H1 (cell line): ENCODE data around the gene GARNL3.

ENCODE experiments used
- CBX8 ChIP-seq: fragments of 300-800, 300-1000 bp; sonication (generic); IDR thresholded peaks from 2 replicates; pipeline ENCODE4 v1.7.1; 2016; ENCODE audit warnings: low read depth, low read length, borderline replicate concordance
- CEBPB ChIP-seq: IDR thresholded peaks from 2 replicates; pipeline ENCODE4 v1.6.1; 2012; ENCODE audit warnings: low read depth, low read length
- CTCF ChIP-seq, 3 experiments: IDR thresholded peaks; 1 replicate in 2 of 3; 2 replicates in 1 of 3; pipeline versions ENCODE4 v1.5.1 to v1.6.1; 2011; ENCODE audit warnings: low read length in 3 of 3, mild to moderate bottlenecking in 3 of 3, inconsistent platforms in 2 of 3, low read depth in 1 of 3, moderate library complexity in 1 of 3; ENCODE audit not compliant: insufficient read depth in 1 of 3; ENCODE audit errors: control extremely low read depth in 1 of 3
- EGR1 ChIP-seq: IDR thresholded peaks from 2 replicates; pipeline ENCODE4 v1.6.1; 2011; ENCODE audit warnings: low read depth, low read length, borderline replicate concordance
- EZH2 ChIP-seq: fragments of 200-600 bp; sonication (generic); IDR thresholded peaks from 2 replicates; pipeline ENCODE4 v1.7.1; 2012; ENCODE audit warnings: low read depth, mild to moderate bottlenecking, moderate library complexity, low read length, inconsistent platforms; ENCODE audit not compliant: severe bottlenecking
- GTF2F1 ChIP-seq: IDR thresholded peaks from 2 replicates; pipeline ENCODE4 v1.6.1; 2012; ENCODE audit warnings: low read depth, low read length, improper control_type of control experiment, borderline replicate concordance
- MAFK ChIP-seq: IDR thresholded peaks from 2 replicates; pipeline ENCODE4 v1.6.1; 2012; ENCODE audit warnings: low read depth, mild to moderate bottlenecking, improper control_type of control experiment, low read length
- MAX ChIP-seq: IDR thresholded peaks from 2 replicates; pipeline ENCODE4 v1.6.1; 2012; ENCODE audit warnings: inconsistent platforms
- POLR2A ChIP-seq, 2 experiments: IDR thresholded peaks; 1 replicate in 1 of 2; 2 replicates in 1 of 2; pipeline ENCODE4 v1.6.1; 2011; ENCODE audit warnings: low read depth in 2 of 2, low read length in 2 of 2, mild to moderate bottlenecking in 2 of 2; ENCODE audit errors: control extremely low read depth in 1 of 2
- POLR2AphosphoS5 ChIP-seq: IDR thresholded peaks from 2 replicates; pipeline ENCODE4 v1.6.1; 2011; ENCODE audit warnings: low read depth, low read length
- RNF2 ChIP-seq: fragments of 200-900, 300-1000 bp; sonication (generic); IDR thresholded peaks from 2 replicates; pipeline ENCODE4 v1.7.1; 2016; ENCODE audit warnings: borderline replicate concordance, low read depth, mild to moderate bottlenecking, antibody characterized with exemption, low read length; ENCODE audit not compliant: poor library complexity, severe bottlenecking; ENCODE audit errors: missing control alignments
- SP1 ChIP-seq: IDR thresholded peaks from 2 replicates; pipeline ENCODE4 v1.6.1; 2011; ENCODE audit warnings: low read depth, low read length
- TAF1 ChIP-seq: IDR thresholded peaks from 2 replicates; pipeline ENCODE4 v1.6.1; 2011; ENCODE audit warnings: mild to moderate bottlenecking, low read depth, low read length
- TCF12 ChIP-seq: IDR thresholded peaks from 2 replicates; pipeline ENCODE4 v1.6.1; 2011; ENCODE audit warnings: low read depth, mild to moderate bottlenecking, low read length

GRCh38 chr9:127407492-127407843 is 142.9 kb downstream of the GARNL3 start:
- TF ChIP-seq POLR2AphosphoS5: no peak
- TF ChIP-seq MAFK: no peak
- TF ChIP-seq CEBPB: no peak
- no peak for TF ChIP-seq CTCF (IDR thresholded peaks at IDR 0.05; ENCODE audit: control extremely low read depth in 1 of 3, insufficient read depth in 1 of 3, low read depth in 1 of 3, low read length in 3 of 3)
- no peak for TF ChIP-seq RNF2
- TF ChIP-seq MAX: no peak
- TF ChIP-seq EZH2: no peak
- no peak for TF ChIP-seq EGR1
- no peak for TF ChIP-seq TCF12
- no peak for TF ChIP-seq POLR2A (IDR thresholded peaks at IDR 0.05; ENCODE audit: control extremely low read depth in 1 of 2, low read depth in 2 of 2, low read length in 2 of 2)
- TF ChIP-seq GTF2F1: no peak
- no peak for TF ChIP-seq CBX8
- no peak for TF ChIP-seq SP1
- no peak for TF ChIP-seq TAF1
